ENCODE data around the gene HDGF. TPM values are rescaled to one million over a fixed set of nuclear protein-coding genes. Genes with fewer than 3 reads are reported as not detected.
A peak's percentile ranks its signal among the peaks of the same experiment; 100 is the strongest.

Gene HDGF
- total and polyA plus RNA-seq, 9 of the 15 experiments (the other 6 are each of a cell fraction or from before 2014, with no cell fraction given), result 38.8 to 601 (median 400) TPM

GRCh38 chr1:156749419-156750118 lies 1.9 kb downstream of the HDGF start (continued):
- TF ChIP-seq BMI1 (IDR thresholded peaks at IDR 0.05; ENCODE audit: low read length) (no peak), ELF1 (tag; IDR thresholded peaks at IDR 0.05) (no peak), ZBTB40 (IDR thresholded peaks at IDR 0.05) (peak; percentile 45), ZBTB40 (CRISPR knock-in tag; IDR thresholded peaks at IDR 0.05) (no peak), CBFA2T3 (IDR thresholded peaks at IDR 0.05) (peak; percentile 70), HDAC3 (IDR thresholded peaks at IDR 0.05; ENCODE audit: borderline replicate concordance, partially characterized antibody) (no peak), ATF7 (IDR thresholded peaks at IDR 0.05) (no peak), RCOR1 (IDR thresholded peaks at IDR 0.05; ENCODE audit: borderline replicate concordance in 1 of 2, low read depth in 2 of 2, low read length in 2 of 2) (no peak; a peak in 1 of 4 replicates), HMGN3 (IDR thresholded peaks at IDR 0.05; ENCODE audit: borderline replicate concordance, extremely low read depth, insufficient read length, low read depth, low read length) (no peak), TAF1 (IDR thresholded peaks at IDR 0.05; ENCODE audit: control insufficient read depth, extremely low read depth, insufficient read depth, low read length, severe bottlenecking) (peak; percentile 54), ZNF395 (CRISPR knock-in tag; IDR thresholded peaks at IDR 0.05) (peak; percentile 42; the same call in 1 of the 2 replicates), NCOR1 (IDR thresholded peaks at IDR 0.05) (0 out of 2 replicates have a peak, but pooled peaks have one; percentile 45), MIER1 (IDR thresholded peaks at IDR 0.05; ENCODE audit: low read depth) (no peak)
- TF ChIP-seq, protein P1, sequence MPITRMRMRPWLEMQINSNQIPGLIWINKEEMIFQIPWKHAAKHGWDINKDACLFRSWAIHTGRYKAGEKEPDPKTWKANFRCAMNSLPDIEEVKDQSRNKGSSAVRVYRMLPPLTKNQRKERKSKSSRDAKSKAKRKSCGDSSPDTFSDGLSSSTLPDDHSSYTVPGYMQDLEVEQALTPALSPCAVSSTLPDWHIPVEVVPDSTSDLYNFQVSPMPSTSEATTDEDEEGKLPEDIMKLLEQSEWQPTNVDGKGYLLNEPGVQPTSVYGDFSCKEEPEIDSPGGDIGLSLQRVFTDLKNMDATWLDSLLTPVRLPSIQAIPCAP (CRISPR knock-in tag; IDR thresholded peaks at IDR 0.05; ENCODE audit: borderline replicate concordance), result no peak
- TF ChIP-seq, protein P2, sequence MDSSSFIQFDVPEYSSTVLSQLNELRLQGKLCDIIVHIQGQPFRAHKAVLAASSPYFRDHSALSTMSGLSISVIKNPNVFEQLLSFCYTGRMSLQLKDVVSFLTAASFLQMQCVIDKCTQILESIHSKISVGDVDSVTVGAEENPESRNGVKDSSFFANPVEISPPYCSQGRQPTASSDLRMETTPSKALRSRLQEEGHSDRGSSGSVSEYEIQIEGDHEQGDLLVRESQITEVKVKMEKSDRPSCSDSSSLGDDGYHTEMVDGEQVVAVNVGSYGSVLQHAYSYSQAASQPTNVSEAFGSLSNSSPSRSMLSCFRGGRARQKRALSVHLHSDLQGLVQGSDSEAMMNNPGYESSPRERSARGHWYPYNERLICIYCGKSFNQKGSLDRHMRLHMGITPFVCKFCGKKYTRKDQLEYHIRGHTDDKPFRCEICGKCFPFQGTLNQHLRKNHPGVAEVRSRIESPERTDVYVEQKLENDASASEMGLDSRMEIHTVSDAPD (CRISPR knock-in tag; IDR thresholded peaks at IDR 0.05), result no peak

Measured in K562 (cell line).